Frontal cortex (tissue), 4 donors: ENCODE data around the gene RXRA. TPM values are rescaled to one million over a fixed set of nuclear protein-coding genes. Genes with fewer than 3 reads are reported as not detected.

Experiments
- DNase-seq, 2 donors: peaks; one replicate each; pipeline ENCODE4 v3.0.0; 2012; ENCODE audit warnings: low spot score in 2 of 2
- FAIRE-seq: peaks from 2 replicates; lab custom pipeline; 2012; peaks lifted over from hg19 to GRCh38; lab: Jason Lieb, UNC
- total RNA-seq: library from RNA; depleted of rRNA; stranded (reverse); fragments of >200 nt; gene quantifications from one replicate; pipeline ENCODE4 v1.2.3, GENCODE V29; 2014
- donor health status: control.
- donor health status: control.
- donor health status: control.

The RXRA gene
- total RNA-seq, 1 donor from 2014 or later: 3.7 TPM

DNA sequence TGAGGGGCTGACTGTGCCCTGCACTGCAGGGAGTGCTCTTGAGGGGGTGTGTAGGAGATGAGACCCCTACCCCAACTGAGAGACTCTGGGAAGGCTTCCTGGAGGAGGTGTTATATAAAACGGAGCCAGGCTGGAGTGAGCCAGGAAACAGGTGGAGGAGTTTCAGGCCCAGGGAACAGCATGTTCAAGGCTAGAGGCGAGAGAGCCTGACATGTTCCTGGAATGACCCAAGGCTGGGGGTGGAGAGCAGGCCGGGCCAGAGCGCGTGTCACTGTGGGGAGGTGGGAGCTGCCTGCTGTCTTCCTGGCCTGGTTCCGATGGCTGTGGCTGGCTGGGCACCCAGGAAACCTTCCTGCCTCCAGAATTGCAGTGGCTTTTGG lies 48.7 kb downstream of the RXRA start:
- DNase-seq (no peak), FAIRE-seq (no peak)

- FAIRE-seq: no peak
- DNase-seq: peak; percentile 61 to 75
These were observed 49.5 kb downstream of the RXRA start for GRCh38 chr9:134375430-134376385.

DNA sequence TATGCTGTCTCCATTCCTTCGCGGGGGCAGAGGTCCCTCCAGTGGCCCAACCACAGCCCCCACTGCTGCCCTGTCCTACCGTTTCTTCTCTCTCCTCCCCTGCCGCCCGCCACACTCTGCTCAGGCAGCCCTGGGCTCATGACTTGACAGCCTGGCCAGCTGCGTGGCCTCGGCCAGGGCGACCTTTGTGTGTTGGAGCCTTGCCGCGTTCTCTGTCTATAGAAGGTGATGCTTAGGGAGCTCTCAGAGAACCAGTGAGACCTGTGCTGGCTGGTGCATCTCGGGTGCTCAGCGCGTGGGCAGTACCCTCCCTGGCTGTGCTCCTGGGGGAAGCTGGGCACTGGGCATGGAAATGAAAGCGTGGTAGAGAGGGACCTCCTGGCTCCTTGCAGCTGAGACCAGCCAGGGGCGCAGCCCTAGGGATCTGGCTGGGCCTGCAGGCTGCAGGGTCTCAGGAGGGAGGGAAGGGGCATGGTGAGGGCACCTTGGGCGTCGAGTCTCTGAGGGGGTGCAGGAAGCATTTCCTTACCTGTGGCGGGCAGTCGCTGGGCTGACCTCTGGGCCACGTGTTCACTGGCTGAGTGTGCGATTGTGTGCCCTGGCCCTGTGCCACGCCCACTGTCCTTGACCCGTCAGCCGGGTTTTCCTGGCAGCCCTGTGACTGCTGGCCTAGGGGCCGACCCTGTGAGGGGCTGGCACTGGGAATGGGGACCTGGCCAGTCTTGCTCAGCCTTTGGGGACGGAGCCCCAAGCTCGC lies 50.3 kb downstream of the RXRA start:
- FAIRE-seq (no peak), DNase-seq (no peak)

DNA sequence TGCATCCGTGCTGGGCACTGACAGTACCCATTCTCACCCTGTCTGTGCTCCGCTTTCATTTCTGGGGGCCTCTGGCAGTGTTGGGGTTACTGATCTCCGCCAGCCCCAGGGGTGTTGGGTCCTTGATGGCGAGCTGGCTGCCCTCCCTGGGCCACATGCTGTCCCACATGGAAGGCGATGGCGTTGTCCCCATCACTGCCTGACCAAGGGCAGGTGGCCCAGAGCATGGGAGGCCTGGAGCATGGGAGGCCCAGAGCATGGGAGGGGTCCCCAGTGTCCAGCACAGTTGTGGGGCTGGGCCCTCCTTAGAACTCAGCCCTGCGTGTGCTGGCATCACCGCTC lies 50.9 kb downstream of the RXRA start:
- FAIRE-seq (no peak), DNase-seq (no peak)

- DNase-seq (peak in 1 of 2 donors; percentile 69), FAIRE-seq (no peak)
These were observed 51.7 kb downstream of the RXRA start for GRCh38 chr9:134377976-134378375.

GRCh38 chr9:134378901-134379338 lies 52.7 kb downstream of the RXRA start:
- FAIRE-seq (no peak), DNase-seq (peak; percentile 74 to 82)

- DNase-seq: no peak
- no peak for FAIRE-seq
These were observed 53.6 kb downstream of the RXRA start for GRCh38 chr9:134379831-134380365.

DNA sequence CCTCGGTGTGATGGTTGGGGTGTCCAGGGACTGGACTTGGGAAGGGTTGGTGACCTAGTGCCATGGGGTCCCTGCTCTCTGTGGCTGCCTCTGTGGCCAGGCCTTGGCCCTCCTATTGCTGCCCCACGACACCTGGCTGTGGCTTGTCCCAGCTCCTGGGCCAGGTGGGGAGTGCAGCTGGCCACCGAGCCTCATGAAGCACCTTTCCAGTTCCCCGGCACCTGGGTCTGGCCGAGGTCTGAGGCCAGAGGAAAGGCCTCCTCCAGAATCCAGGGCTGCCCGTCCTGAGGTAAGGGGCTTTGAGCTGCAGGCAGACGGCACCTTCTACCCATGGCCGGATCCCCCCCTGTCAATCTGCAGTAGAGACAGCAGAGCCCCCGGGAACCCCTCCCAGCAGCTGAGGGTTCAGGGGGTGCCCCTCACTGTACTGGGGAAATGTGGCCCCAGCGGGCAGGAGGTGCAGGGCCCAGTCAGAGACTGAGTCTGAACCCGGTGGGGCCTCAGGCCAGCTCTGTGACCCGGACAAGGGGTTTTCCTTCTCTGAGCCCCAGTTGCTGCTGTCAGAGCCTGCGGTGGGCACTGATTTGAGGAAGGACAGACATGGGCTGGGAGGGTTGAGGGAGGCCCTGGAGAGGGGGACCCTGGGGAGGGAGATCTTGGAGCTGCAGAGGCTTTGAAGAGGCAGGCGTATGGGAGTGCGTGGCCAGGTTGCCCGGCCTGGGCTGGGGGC lies 54.5 kb downstream of the RXRA start:
- DNase-seq: no peak
- no peak for FAIRE-seq

DNA sequence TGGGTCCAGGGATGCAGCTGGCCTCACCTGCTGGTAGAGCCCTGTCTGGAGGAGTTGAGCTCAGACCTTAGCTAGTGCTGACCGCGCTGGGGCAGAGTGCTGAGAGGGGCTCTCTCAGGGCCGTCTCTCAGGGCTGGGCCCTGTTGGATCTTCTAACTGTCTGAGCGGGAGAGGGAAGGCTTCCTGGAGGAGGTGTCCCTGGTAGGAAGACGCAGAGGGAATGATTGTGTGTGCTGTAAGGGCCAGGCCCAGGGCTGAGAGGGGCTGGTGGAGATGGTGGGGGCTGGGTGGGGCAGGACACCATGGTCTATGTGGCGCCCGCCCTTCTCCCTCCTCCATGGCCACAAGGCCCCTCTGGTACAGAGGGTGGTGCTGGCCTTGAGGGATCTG lies 55.0 kb downstream of the RXRA start:
- FAIRE-seq (no peak), DNase-seq (no peak)

- DNase-seq (no peak), FAIRE-seq (no peak)
These were observed 55.6 kb downstream of the RXRA start for GRCh38 chr9:134381671-134382516.

GRCh38 chr9:134382733-134383132 lies 56.5 kb downstream of the RXRA start:
- no peak for DNase-seq
- FAIRE-seq: no peak

- FAIRE-seq: no peak
These were observed 56.9 kb downstream of the RXRA start for GRCh38 chr9:134383148-134383547.

GRCh38 chr9:134384811-134385479 lies 58.7 kb downstream of the RXRA start:
- no peak for FAIRE-seq
- peak; percentile 61 to 82 for DNase-seq

More at GRCh38 chr9:134383148-134383547, 56.9 kb downstream of the RXRA start:
- DNase-seq: no peak

- FAIRE-seq: no peak
- peak in 1 of 2 donors; percentile 27 for DNase-seq
These were observed 59.7 kb downstream of the RXRA start for GRCh38 chr9:134385915-134386314.

DNA sequence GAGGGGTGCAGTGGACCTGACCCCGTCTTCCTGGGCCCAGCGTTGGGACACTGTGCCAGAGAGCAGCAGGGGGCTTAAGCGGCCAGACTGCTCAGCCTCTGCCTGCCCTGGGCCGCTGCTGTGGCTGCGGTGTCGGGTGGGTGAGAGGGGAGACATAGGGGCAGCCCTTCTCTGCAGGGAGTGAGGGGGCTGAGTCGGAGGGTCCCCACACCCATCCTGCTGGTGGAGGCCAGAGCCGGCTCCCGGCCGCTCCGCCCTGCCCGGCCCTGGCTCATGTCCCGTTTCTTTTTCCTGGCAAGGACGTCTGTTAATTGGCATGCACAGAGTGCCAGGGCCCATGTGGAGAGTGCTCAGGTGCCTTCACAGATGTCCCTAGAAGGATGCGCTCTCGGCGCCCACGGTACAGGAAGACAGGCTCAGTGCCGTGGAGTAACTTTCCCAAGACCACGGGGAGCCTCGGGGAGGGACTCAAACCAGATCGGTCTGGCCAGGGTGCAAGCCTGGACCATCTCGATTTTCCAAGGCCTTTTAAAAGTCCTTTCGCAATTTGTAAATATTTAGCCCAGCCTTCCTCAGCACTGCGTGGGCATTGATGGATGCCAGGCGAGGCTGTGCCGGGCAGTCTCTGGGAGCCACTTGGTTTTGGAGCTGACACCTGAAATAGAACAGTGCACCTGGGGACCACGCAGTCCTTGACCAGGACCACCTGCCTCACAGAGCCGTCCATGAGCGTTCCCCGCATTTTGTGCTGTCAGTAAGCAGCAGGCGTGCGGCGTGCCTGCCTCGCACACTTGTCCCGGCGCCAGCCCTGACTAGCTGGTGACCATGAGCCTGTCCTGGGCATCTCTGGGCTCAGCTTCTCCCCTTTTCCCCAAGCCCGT lies 60.9 kb downstream of the RXRA start:
- no peak for FAIRE-seq
- peak in 1 of 2 donors; percentile 26 for DNase-seq

DNA sequence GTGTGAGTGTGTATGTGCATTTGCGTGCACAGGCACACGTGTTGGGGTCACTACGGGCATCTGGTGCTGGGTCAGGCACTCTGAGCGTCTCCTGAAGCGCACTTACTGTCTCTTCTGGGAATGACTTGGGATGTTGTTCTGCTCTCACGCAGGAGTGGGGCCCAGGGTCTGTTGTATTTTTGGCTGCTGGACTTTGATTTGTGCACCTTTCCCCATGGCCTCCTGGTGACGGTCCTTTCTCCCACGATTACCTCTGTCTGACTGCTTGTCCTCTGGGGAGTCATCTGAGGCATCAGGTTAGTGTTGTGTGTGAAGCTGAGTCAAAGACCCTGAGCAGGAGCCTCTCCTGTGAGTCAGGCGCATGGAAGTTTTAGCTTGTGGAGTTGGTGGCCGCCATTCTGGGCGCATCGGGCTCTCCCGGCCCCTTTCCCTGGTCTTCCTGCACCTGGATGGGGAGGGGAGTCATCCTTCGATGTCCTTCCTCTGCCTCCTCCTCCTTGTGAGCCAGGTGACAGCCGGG lies 62.1 kb downstream of the RXRA start:
- FAIRE-seq: no peak

GRCh38 chr9:134388976-134389375 lies 62.7 kb downstream of the RXRA start:
- DNase-seq: no peak
- FAIRE-seq: no peak

More for the DNA sequence above, 62.1 kb downstream of the RXRA start:
- no peak for DNase-seq
